CD4-positive, alpha-beta T cell treated with Interleukin-1 beta for 1 hour (primary cell): Measurements from ENCODE around the gene FMN1.

ENCODE experiments used
- DNase-seq, 2 donors: peaks; one replicate each; pipeline ENCODE4 v3.0.0-alpha.2; 2020 to 2022

FMN1 gene

DNA sequence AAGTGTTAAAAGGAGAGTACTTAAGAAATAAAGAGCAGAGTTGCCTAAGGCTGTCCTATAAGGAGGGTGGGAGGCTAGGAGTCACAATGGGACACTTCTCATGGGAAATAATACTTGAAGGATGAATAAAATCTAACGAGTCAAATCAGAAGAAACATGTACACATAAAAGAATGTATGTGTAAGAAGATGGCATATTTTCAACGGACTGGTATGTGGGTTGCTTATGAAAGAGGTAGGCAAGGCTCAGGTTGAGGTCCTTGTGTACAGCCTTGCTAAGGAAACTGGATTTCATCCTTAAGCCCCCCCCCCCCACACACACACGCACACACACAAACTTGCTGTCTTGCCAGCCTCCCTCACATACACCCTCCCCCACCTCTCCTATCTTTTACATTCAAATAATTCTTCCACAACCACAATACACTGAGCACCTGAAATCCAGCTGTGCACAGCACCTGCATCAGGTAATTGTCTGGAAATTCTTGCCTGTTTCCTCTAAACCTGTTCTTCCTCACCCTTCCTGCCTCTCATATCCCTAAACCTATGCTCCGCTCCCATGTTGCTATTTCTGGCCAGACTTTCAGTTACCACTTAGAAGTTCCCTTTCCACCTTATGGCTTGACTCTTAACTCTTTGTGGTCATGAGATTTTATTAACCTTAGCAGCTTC, 79.2 kb downstream of the FMN1 start:
- no peak for DNase-seq

DNA sequence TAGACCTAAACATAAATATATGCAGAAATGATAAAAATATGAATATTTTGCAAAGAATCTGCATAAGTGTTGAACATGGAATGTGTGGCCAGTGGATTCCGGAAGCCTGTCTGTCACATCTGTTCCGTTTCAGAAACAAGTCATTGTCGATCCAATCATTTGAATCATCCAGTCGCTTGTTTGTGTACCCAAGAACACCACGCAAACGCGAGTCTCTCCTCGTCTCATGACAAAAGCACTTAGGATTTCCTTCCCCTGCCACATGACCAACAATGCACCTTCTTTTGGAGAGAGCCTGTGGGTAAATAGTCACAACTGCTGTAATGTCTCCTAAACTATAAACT, 80.2 kb downstream of the FMN1 start:
- DNase-seq: no peak

GRCh38 chr15:33113666-33114373, 80.7 kb downstream of the FMN1 start:
- DNase-seq: no peak

DNA sequence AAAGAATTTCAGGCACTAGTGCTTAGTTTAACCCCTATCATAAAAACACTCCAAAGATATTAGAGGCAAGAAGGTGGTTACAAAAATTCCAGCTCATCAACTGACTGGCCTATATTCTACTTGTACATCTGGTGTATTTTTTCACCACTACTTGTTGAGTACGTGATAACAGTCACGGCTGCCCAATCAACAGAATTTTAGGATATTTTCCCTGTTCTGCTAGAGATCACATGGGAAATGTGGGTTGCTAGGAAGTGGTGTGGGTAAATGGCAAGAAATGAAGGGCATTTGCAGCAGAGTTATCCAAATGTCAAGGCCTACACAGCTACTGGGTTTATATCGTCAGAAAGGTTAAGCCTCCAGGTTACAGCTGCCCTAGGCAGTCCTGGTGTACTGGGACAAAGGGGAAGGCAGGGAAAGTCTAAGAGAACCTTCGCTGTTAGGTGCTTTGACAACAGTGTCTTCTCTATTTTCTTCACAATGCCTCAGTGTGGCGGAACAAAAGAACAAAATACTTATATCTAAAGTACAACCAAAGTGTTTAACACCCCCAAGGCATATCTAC, 81.9 kb downstream of the FMN1 start:
- DNase-seq: no peak

- DNase-seq: no peak
These were observed 83.5 kb downstream of the FMN1 start for GRCh38 chr15:33111041-33111451.

GRCh38 chr15:33109345-33109744, 85.2 kb downstream of the FMN1 start:
- no peak for DNase-seq

GRCh38 chr15:33108518-33108917, 86.0 kb downstream of the FMN1 start:
- DNase-seq: no peak

DNA sequence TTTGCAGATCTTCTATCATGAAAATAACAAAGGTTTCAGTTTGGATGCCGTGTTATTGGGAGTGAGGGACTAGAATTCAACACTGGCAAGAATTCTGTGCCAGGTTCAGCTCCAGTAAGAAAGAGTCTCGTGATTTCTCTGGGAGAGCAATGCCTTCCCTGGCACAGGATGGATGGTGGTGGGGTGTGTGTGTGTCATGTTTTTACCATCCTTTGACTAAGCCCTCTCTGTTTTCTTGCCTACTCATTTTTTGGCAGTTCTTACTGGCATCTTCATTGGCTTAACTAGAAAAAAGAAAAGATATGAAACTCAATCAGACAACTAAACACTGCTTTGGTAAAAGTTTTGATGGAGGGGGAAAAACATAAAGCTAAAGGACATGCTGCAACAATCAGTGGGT, 86.6 kb downstream of the FMN1 start:
- DNase-seq: no peak

GRCh38 chr15:33104212-33104611, 90.3 kb downstream of the FMN1 start:
- DNase-seq: peak in 1 of 2 donors; percentile 1

DNA sequence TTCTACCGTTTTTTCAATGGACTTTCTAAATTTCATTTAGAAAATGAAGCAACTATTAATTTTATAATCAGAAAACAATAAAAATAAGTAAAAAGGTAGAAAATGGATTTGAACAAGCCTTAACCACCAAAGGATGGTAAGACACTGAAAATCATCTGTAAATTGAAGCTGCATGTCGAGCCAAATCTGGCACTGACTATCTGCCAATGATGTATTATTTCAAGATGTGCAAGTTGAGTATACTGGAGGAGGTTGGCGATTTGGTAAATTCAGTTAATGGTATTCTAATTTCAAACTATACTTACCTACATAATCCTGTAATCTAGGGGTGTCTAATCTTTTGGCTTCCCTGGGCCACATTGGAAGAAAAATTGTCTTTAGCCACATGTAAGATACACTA, 93.5 kb downstream of the FMN1 start:
- no peak for DNase-seq

DNA sequence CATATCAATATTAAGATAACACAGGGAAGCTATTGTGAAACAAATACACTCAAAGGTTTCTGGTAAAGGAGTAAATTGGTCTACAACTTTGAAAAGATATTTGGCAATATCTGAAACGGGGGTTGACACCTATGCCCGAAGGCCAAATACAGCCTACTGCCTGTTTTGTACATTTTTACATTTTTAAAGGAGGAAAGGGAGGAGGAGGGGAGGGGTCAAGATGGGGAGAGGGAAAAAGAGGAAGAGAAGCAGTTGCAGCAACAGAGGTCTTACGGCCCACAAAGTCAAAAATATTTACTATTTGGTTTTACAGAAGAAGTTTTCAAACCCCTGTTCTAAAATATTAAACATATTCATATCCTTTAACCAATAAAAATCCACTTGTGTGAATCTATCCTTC, 94.2 kb downstream of the FMN1 start:
- no peak for DNase-seq

GRCh38 chr15:33099739-33100138, 94.8 kb downstream of the FMN1 start:
- no peak for DNase-seq

DNA sequence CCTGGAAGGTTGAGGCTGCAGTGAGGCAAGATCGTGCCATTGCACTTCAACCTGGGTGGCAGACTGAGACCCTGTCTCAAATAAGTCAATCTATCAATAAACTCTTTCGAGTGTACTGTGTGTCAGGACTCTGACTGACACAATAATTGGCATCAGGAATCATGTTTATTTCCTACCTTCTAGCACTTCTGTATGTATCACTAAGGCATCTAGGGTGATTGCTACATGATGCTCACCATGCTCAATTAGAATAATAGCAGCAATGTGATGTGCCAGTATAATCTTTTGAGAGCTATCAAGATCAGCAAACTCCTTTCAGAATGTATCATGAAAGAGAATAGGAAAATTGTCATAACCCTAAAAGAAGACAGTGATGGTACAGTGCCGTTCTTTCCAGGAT, 95.3 kb downstream of the FMN1 start:
- no peak for DNase-seq

- no peak for DNase-seq
These were observed 96.1 kb downstream of the FMN1 start for GRCh38 chr15:33098094-33099058.

GRCh38 chr15:33096134-33096533, 98.4 kb downstream of the FMN1 start:
- no peak for DNase-seq

DNA sequence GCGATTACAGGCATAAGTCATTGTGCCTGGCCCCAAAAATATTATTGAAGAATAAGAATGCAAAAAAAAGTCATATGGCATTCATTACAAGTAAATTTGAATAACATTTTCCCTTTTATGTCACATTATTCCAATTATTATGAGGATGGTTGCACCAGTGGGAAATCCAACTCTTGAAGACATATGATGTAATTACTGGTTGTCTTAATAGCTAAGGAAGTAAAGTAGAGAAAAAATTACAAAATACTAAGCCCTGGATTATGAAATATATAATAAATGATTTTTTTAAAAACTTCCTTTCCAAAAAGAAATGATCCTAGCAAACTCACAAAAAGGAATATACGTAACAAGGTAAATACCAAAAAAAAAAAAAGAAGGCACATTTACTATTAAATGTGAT, 98.9 kb downstream of the FMN1 start:
- no peak for DNase-seq

- DNase-seq: no peak
These were observed 100.2 kb downstream of the FMN1 start for GRCh38 chr15:33094336-33094735.

GRCh38 chr15:33093222-33093621, 101.3 kb downstream of the FMN1 start:
- DNase-seq: no peak

DNA sequence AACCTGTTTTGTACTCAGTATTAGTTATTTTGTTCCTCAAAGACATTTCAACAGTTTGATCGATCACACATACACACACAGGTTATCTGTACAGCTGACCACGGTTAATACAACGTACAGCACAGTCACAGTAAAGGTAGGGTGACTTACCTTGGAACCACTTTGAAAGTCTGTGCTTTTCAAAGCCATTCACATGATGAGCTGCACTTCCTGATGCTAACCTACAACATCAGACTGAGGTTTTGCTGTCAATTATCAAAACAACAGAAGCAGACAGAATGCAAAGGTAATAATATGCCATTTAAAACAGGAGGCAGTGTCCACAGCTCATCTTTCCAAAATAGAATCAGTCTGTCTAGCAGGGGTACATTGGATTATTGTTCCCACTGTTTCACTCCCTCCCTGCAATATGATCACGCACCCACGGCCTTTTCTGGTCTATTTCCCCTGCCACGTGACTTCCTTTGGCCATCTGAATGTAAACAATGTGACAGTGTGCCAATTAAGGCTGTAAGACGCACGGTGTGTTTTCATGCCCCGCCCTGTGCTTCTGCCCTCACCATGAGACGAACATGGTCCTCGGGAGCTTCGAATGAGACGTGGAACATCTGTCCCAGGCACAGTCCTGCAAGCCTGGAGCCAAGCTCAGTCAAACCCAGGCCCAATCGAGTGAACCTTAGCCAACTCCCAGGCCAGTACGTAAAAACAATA, 102.4 kb downstream of the FMN1 start:
- no peak for DNase-seq

DNA sequence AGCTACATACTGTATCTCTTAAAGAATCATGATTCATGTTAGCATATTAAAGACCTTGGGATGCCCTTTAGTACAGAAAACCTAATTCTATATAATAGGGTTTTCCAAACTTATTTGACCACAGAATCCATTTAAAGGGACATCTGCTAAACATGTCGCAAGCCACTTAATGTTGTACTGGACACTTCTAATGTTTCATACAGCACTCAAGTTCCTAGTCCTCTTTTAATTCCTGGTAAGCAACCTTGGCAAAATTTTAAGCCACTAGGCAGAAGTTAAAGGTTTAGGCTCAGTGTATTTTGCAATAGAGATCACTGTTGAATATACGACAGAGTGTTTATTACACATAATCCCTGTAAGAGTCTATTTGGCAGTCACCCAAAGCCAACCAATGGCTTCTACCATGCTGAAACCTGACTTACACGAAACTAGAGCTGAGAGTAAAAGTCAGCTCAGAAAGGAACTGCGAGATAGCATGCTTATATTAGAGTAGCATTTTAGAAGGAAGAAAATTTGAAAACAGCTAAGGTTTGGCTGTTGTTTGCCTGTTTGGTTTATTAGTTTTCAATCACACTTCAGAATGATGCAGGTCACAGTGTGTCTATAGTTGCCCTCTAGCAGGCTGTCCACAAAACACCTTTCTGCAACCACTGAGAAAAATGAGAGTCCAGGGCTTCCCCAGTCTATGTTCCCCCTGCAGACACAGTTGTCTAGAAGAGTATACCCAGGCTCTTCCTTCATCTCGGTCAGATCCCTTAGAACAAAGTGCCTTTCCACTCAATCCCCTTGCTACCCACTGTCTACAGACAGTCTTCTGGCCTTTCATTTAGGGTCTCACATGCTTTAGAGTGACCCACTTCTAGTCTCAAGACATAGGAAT, 104.4 kb downstream of the FMN1 start:
- no peak for DNase-seq

GRCh38 chr15:33089165-33089877, 105.2 kb downstream of the FMN1 start:
- DNase-seq: no peak
